ENCODE measurements around the gene FLNA. TPM values are rescaled to one million over a fixed set of nuclear protein-coding genes. Genes with fewer than 3 reads are reported as not detected.

The FLNA gene
- total RNA-seq, 2 donors from 2014 or later, result 84.2 to 741 TPM

Other genes with a start within 250 kb of the FLNA start
- not detected for gene OPN1LW, start 230.4 kb downstream of the FLNA start, total RNA-seq
- not detected for gene OPN1MW, start 192.0 kb downstream of the FLNA start, total RNA-seq
- gene OPN1MW2, start 154.9 kb downstream of the FLNA start, total RNA-seq, result not detected
- not detected for gene OPN1MW3, start 117.1 kb downstream of the FLNA start, total RNA-seq
- not detected for gene TEX28, start 79.5 kb downstream of the FLNA start, total RNA-seq
- gene TKTL1, start 78.8 kb downstream of the FLNA start, total RNA-seq, result not detected
- 10 to 100 TPM; 31.9 to 33.1 TPM for gene EMD, start 4.7 kb upstream of the FLNA start, total RNA-seq
- gene RPL10, start 23.7 kb upstream of the FLNA start, total RNA-seq, result 1,000 to 10,000 TPM; 2,262 to 2,406 TPM
- gene DNASE1L1, start 34.6 kb upstream of the FLNA start, total RNA-seq, result 10 to 100 TPM; 23.4 to 26.8 TPM
- gene TAFAZZIN, start 36.9 kb upstream of the FLNA start, total RNA-seq, result 10 to 100 TPM; 28.8 to 40.8 TPM
- gene ATP6AP1, start 54.0 kb upstream of the FLNA start, total RNA-seq, result 100 to 1,000 TPM; 100 to 105 TPM
- 10 to 100 TPM; 63.3 to 65.0 TPM for gene GDI1, start 62.5 kb upstream of the FLNA start, total RNA-seq
- 10 to 100 TPM; 44.4 to 56.7 TPM for gene FAM50A, start 69.5 kb upstream of the FLNA start, total RNA-seq
- gene PLXNA3, start 83.6 kb upstream of the FLNA start, total RNA-seq, result 10 to 100 TPM; 48.9 to 68.2 TPM
- 10 to 100 TPM in 1 of 2 donors, 1 to 10 TPM in 1; 9.8 to 11.5 TPM for gene LAGE3, start 104.6 kb upstream of the FLNA start, total RNA-seq
- gene UBL4A, start 112.0 kb upstream of the FLNA start, total RNA-seq, result 10 to 100 TPM; 30.5 to 34.5 TPM
- gene SLC10A3, start 116.0 kb upstream of the FLNA start, total RNA-seq, result 10 to 100 TPM; 23.8 to 30.0 TPM
- gene FAM3A, start 141.6 kb upstream of the FLNA start, total RNA-seq, result 10 to 100 TPM; 64.3 to 75.0 TPM
- gene G6PD, start 172.2 kb upstream of the FLNA start, total RNA-seq, result 10 to 100 TPM; 30.5 to 34.2 TPM
- gene IKBKG, start 173.0 kb upstream of the FLNA start, total RNA-seq, result 10 to 100 TPM; 26.5 to 29.1 TPM
- not detected for gene CTAG1A, start 210.5 kb upstream of the FLNA start, total RNA-seq
- gene CTAG1B, start 244.6 kb upstream of the FLNA start, total RNA-seq, result not detected